ENCODE data around the gene UNC5CL. TPM values are rescaled to one million over a fixed set of nuclear protein-coding genes. Genes with fewer than 3 reads are reported as not detected.

Gene UNC5CL
- total RNA-seq, 1 experiment from 2014 or later: 0.81 TPM

- no peak overlapping the region for H3K9ac ChIP-seq (ENCODE audit: extremely low read depth, insufficient read length, low read length)
- Mint-ChIP-seq H3K27me3 (ENCODE audit: low read depth) (no peaks in the 10 kb centered on the region), H3K4me1 (peaks cover 2 to 8% of the 10 kb centered on the region in 2 experiments; a peak in 2 of 4 replicates), H3K36me3 (ENCODE audit: insufficient read depth in 1 of 3, low read depth in 3 of 3) (peaks cover 38 to 86% (median 83%) of the 10 kb centered on the region in 3 experiments; a peak in 6 of 7 replicates), H3K9me3 (no peaks in the 10 kb centered on the region), H3K27ac (peak overlapping the region in 2 of 3 experiments; percentile 68 to 70; a peak in 3 of 7 replicates), H3K4me3 (no peak overlapping the region)
- no peaks in the 10 kb centered on the region for H4K20me1 ChIP-seq (ENCODE audit: control insufficient read depth, insufficient read depth, insufficient read length)
- no peak overlapping the region for H2BK120ac ChIP-seq (ENCODE audit: low read depth, low read length, poor library complexity, severe bottlenecking)
- no peaks in the 10 kb centered on the region for H3K9me3 ChIP-seq (ENCODE audit: control insufficient read depth, low read depth, low read length)
- H3K27me3 ChIP-seq (ENCODE audit: insufficient read depth, low read length): no peaks in the 10 kb centered on the region
- H2AFZ ChIP-seq (ENCODE audit: low read length): no peak overlapping the region
- no peaks in the 10 kb centered on the region for H3K79me2 ChIP-seq (ENCODE audit: insufficient read depth, low read length)
- H3K4me1 ChIP-seq (ENCODE audit: insufficient read depth, low read length): no peaks in the 10 kb centered on the region
- H4K5ac ChIP-seq (ENCODE audit: insufficient read length, low read depth, low read length): no peak overlapping the region
- no peak overlapping the region for H3K4ac ChIP-seq (ENCODE audit: low read depth, low read length)
- H2AK5ac ChIP-seq (ENCODE audit: insufficient read length, low read length): no peak overlapping the region
- H2BK12ac ChIP-seq (ENCODE audit: insufficient read length, low read depth, low read length): no peak overlapping the region
- no peak overlapping the region for H3K18ac ChIP-seq (ENCODE audit: insufficient read length, low read depth, low read length)
- no peak overlapping the region for H3K14ac ChIP-seq (ENCODE audit: insufficient read depth, low read length)
- DNase-seq: no peak
- no peak overlapping the region for H4K91ac ChIP-seq (ENCODE audit: insufficient read length, low read depth, low read length)
- H3K23ac ChIP-seq (ENCODE audit: insufficient read length, low read depth, low read length): no peak overlapping the region
- WGBS (ENCODE audit: extremely low coverage, insufficient read length, low lambda C conversion rate): no CpG with 5 or more reads among the region's 4 CpGs
- TF ChIP-seq CTCF (conservative IDR thresholded peaks at IDR 0.05): no peak
- H3T11ph ChIP-seq (ENCODE audit: low read length): no peak overlapping the region
- H3K79me1 ChIP-seq (ENCODE audit: insufficient read depth, low read depth, low read length, poor library complexity, severe bottlenecking): peaks cover 2% of the 10 kb centered on the region
- H4K8ac ChIP-seq (replicated peaks; ENCODE audit: insufficient read length, low read depth, low read length): no peak overlapping the region
- H3K23me2 ChIP-seq (ENCODE audit: insufficient read length, low read depth, low read length, poor library complexity, severe bottlenecking): no peaks in the 10 kb centered on the region
- H2BK5ac ChIP-seq (ENCODE audit: insufficient read length, low read length): no peak overlapping the region
- H3K27ac ChIP-seq (ENCODE audit: insufficient read length, low read depth, low read length): no peak overlapping the region
- no peak overlapping the region for H2BK15ac ChIP-seq (ENCODE audit: low read depth, low read length)
- H3K56ac ChIP-seq (ENCODE audit: insufficient read length, low read depth, low read length): no peak overlapping the region
- no peak overlapping the region for H2BK20ac ChIP-seq (ENCODE audit: low read depth, low read length, poor library complexity, severe bottlenecking)
- H3K4me2 ChIP-seq (ENCODE audit: insufficient read depth, insufficient read length, low read length): no peak overlapping the region
These were observed 49.4 kb upstream of the UNC5CL start for GRCh38 chr6:41088451-41088850.
